GM23338 (cell line): Measurements from ENCODE around the gene ADGRB3. TPM values are rescaled to one million over a fixed set of nuclear protein-coding genes. Genes with fewer than 3 reads are reported as not detected.

Experiments used
- ATAC-seq: fragments of 200-7000 bp; cut with Tn5 transposase; 3 replicates; pipeline ENCODE4 v1.9.1; 2020
- DNase-seq: peaks from one replicate; pipeline ENCODE4 v3.0.0-alpha.2; 2015; ENCODE audit warnings: low spot score
- H2AFZ ChIP-seq: fragments of 200-600 bp; sonication (generic); 2 replicates; pipeline ENCODE4 v1.8.0; 2016; ENCODE audit warnings: antibody characterized with exemption, mild to moderate bottlenecking, moderate library complexity
- H3F3A ChIP-seq: fragments of 200-600 bp; sonication (generic); replicated peaks from 2 replicates; pipeline ENCODE4 v1.8.0; 2017; ENCODE audit warnings: antibody characterized with exemption, mixed run types, low read depth
- H3K27ac ChIP-seq: fragments of 200-600 bp; sonication (generic); 2 replicates; pipeline ENCODE4 v1.6.1; 2016; ENCODE audit warnings: low read depth
- H3K27me3 ChIP-seq: fragments of 200-600 bp; sonication (generic); 2 replicates; pipeline ENCODE4 v1.8.0; 2016; ENCODE audit warnings: mild to moderate bottlenecking, mixed run types, moderate library complexity; ENCODE audit not compliant: insufficient read depth
- H3K36me3 ChIP-seq: fragments of 200-600 bp; sonication (generic); 2 replicates; pipeline ENCODE4 v1.8.0; 2016; ENCODE audit warnings: mild to moderate bottlenecking; ENCODE audit not compliant: insufficient read depth
- H3K4me1 ChIP-seq: fragments of 200-600 bp; sonication (generic); 2 replicates; pipeline ENCODE4 v1.8.0; 2016; ENCODE audit warnings: mild to moderate bottlenecking, moderate library complexity; ENCODE audit not compliant: insufficient read depth
- H3K4me2 ChIP-seq: fragments of 200-600 bp; sonication (generic); 2 replicates; pipeline ENCODE4 v1.7.1; 2017; ENCODE audit warnings: mixed run types
- H3K4me3 ChIP-seq: fragments of 200-600 bp; sonication (generic); 2 replicates; pipeline ENCODE4 v1.6.1; 2016; ENCODE audit warnings: mixed run types
- H3K79me2 ChIP-seq: fragments of 200-600 bp; sonication (generic); replicated peaks from 2 replicates; pipeline ENCODE4 v1.8.0; 2017; ENCODE audit warnings: mild to moderate bottlenecking; ENCODE audit not compliant: insufficient read depth
- H3K9me2 ChIP-seq: fragments of 200-600 bp; sonication (generic); 2 replicates; pipeline ENCODE4 v1.8.0; 2017; ENCODE audit not compliant: insufficient read depth
- H4K20me1 ChIP-seq: fragments of 200-600 bp; sonication (generic); replicated peaks from 2 replicates; pipeline ENCODE4 v1.8.0; 2017; ENCODE audit warnings: mild to moderate bottlenecking; ENCODE audit not compliant: insufficient read depth
- H3K27ac Mint-ChIP-seq: 2 replicates; pipeline ENCODE4 v1.8.0; 2020; ENCODE audit warnings: inconsistent platforms, mild to moderate bottlenecking, moderate library complexity, mixed read lengths
- H3K27me3 Mint-ChIP-seq: 3 replicates; pipeline ENCODE4 v1.8.0; 2022; ENCODE audit warnings: low read depth, mild to moderate bottlenecking, moderate library complexity, mixed read lengths, inconsistent platforms; ENCODE audit not compliant: insufficient read depth, poor library complexity
- H3K36me3 Mint-ChIP-seq: 3 replicates; pipeline ENCODE4 v1.8.0; 2021; ENCODE audit warnings: low read depth, mild to moderate bottlenecking, inconsistent platforms, moderate library complexity, mixed read lengths
- H3K4me1 Mint-ChIP-seq: 3 replicates; pipeline ENCODE4 v1.8.0; 2020; ENCODE audit warnings: mild to moderate bottlenecking, inconsistent platforms, mixed read lengths
- H3K4me3 Mint-ChIP-seq: 3 replicates; pipeline ENCODE4 v1.8.0; 2021; ENCODE audit warnings: moderate library complexity, mild to moderate bottlenecking, inconsistent platforms, mixed read lengths
- H3K9me3 Mint-ChIP-seq: 3 replicates; pipeline ENCODE4 v1.8.0; 2020; ENCODE audit warnings: moderate library complexity, mild to moderate bottlenecking, inconsistent platforms, mixed read lengths
- CREB1 ChIP-seq: fragments of 250-450 bp; sonication (Bioruptor Pico); IDR thresholded peaks from 2 replicates; pipeline ENCODE4 v1.5.0; 2020; ENCODE audit warnings: low read depth, mild to moderate bottlenecking, moderate library complexity
- CTCF ChIP-seq, 2 experiments: fragments of 200-600 bp in 1 of 2; sonication (generic) in 1 of 2; conservative IDR thresholded peaks; 2 replicates each; pipeline versions ENCODE4 v1.5.1 to v1.6.1; 2016 to 2017; ENCODE audit warnings: antibody characterized with exemption in 2 of 2, low read depth in 2 of 2, mild to moderate bottlenecking in 2 of 2, moderate library complexity in 1 of 2
- ETS1 ChIP-seq: IDR thresholded peaks from 2 replicates; pipeline ENCODE4 v1.6.1; 2016; ENCODE audit warnings: antibody characterized with exemption
- EZH2 ChIP-seq: fragments of 200-600 bp; sonication (generic); IDR thresholded peaks from one replicate; pipeline ENCODE4 v1.8.0; 2017; ENCODE audit warnings: antibody characterized with exemption, mild to moderate bottlenecking, low read depth; ENCODE audit not compliant: unreplicated experiment
- EZH2phosphoT487 ChIP-seq: fragments of 200-600 bp; sonication (generic); IDR thresholded peaks from one replicate; pipeline ENCODE4 v1.8.1; 2018; ENCODE audit warnings: antibody characterized with exemption; ENCODE audit not compliant: unreplicated experiment
- JUNB ChIP-seq: IDR thresholded peaks from one replicate; pipeline ENCODE4 v1.6.1; 2016; ENCODE audit warnings: antibody characterized with exemption; ENCODE audit not compliant: unreplicated experiment
- NANOG ChIP-seq: IDR thresholded peaks from 2 replicates; pipeline ENCODE4 v1.6.1; 2016; ENCODE audit warnings: antibody characterized with exemption, borderline replicate concordance
- POLR2AphosphoS5 ChIP-seq: IDR thresholded peaks from 2 replicates; pipeline ENCODE4 v1.6.1; 2016; ENCODE audit warnings: antibody characterized with exemption, low read depth
- REST ChIP-seq: IDR thresholded peaks from one replicate; pipeline ENCODE4 v1.6.1; 2018; ENCODE audit warnings: antibody characterized with exemption; ENCODE audit not compliant: unreplicated experiment
- STAT1 ChIP-seq: IDR thresholded peaks from one replicate; pipeline ENCODE4 v1.6.1; 2016; ENCODE audit warnings: antibody characterized with exemption; ENCODE audit not compliant: unreplicated experiment
- ZNF114 ChIP-seq: fragments of 250-450 bp; sonication (Bioruptor Pico); IDR thresholded peaks from 2 replicates; pipeline ENCODE4 v1.5.0; 2020; ENCODE audit warnings: mild to moderate bottlenecking, moderate library complexity
- ZNF331 ChIP-seq: fragments of 250-450 bp; sonication (Bioruptor Pico); IDR thresholded peaks from 2 replicates; pipeline ENCODE4 v1.5.0; 2020; ENCODE audit warnings: low read depth, mild to moderate bottlenecking, moderate library complexity
- ZNF462 ChIP-seq: fragments of 250-450 bp; sonication (Bioruptor Pico); IDR thresholded peaks from 2 replicates; pipeline ENCODE4 v1.5.0; 2020; ENCODE audit warnings: mild to moderate bottlenecking, moderate library complexity
- polyA plus RNA-seq: library from polyadenylated mRNA; unstranded; fragments of >200 nt; fragmentation: Nextera tagmentation; extraction: Ambion mirVana; gene quantifications from 2 replicates; pipeline ENCODE4 v1.2.1, GENCODE V29; 2016
- total RNA-seq: library from RNA; depleted of rRNA; stranded (reverse); fragments of >200 nt; shearing (Covaris generic); gene quantifications from 2 replicates; pipeline ENCODE4 v1.2.3, GENCODE V29; 2014

The ADGRB3 gene
- total and polyA plus RNA-seq, 2 experiments from 2014 or later = 0.92 to 4.0 TPM

- Histone ChIP-seq H3K27me3 (no peaks in the 10 kb centered on the region), H2AFZ (no peak overlapping the region), H3K36me3 (no peaks in the 10 kb centered on the region), H3K4me1 (0 out of 2 replicates have a peak, but pooled peaks cover 3% of the 10 kb centered on the region), H3F3A (no peaks in the 10 kb centered on the region), H4K20me1 (no peaks in the 10 kb centered on the region), H3K4me3 (no peak overlapping the region), H3K9me2 (0 out of 2 replicates have a peak, but pooled peaks cover 5% of the 10 kb centered on the region), H3K79me2 (no peaks in the 10 kb centered on the region), H3K27ac (no peak overlapping the region), H3K4me2 (no peak overlapping the region)
- DNase-seq = no peak
- no peak overlapping the region for H3K4me3 Mint-ChIP-seq
- no peak for ATAC-seq
- peaks cover 17% of the 10 kb centered on the region; the same call in 2 of the 3 replicates for H3K4me1 Mint-ChIP-seq
- TF ChIP-seq ZNF331 (CRISPR knock-in tag) (no peak), ETS1 (no peak), ZNF462 (CRISPR knock-in tag) (no peak), CREB1 (CRISPR knock-in tag) (no peak), EZH2 (no peak), POLR2AphosphoS5 (no peak), EZH2phosphoT487 (no peak), NANOG (no peak), STAT1 (no peak), CTCF (conservative IDR thresholded peaks at IDR 0.05; ENCODE audit: low read depth in 2 of 2) (no peak), JUNB (no peak), ZNF114 (CRISPR knock-in tag) (no peak), REST (no peak)
- no peaks in the 10 kb centered on the region for H3K9me3 Mint-ChIP-seq
- H3K36me3 Mint-ChIP-seq = no peaks in the 10 kb centered on the region
- no peak overlapping the region for H3K27ac Mint-ChIP-seq
- no peaks in the 10 kb centered on the region for H3K27me3 Mint-ChIP-seq
These were observed 60.8 kb downstream of the ADGRB3 start for GRCh38 chr6:68695838-68696237.
